SK-N-SH treated with all-trans-retinoic acid at 6 μM for 48 hours (cell line): ENCODE results near the gene PDIA5.

Experiments
- ATAC-seq: fragments of 200-7000 bp; cut with Tn5 transposase; 3 replicates; pipeline ENCODE4 v1.9.1; 2020; ENCODE audit warnings: mild to moderate bottlenecking, moderate library complexity
- ARNTL ChIP-seq: fragments of 450-650 bp; formaldehyde crosslinking; IDR thresholded peaks from 2 replicates; pipeline ENCODE4 v1.5.0; 2020; ENCODE audit warnings: low read depth, mild to moderate bottlenecking, moderate library complexity, borderline replicate concordance
- BACH2 ChIP-seq: fragments of 250-450 bp; sonication (Bioruptor Pico); IDR thresholded peaks from 2 replicates; pipeline ENCODE4 v1.9.0; 2021; ENCODE audit warnings: mild to moderate bottlenecking, borderline replicate concordance
- CSDC2 ChIP-seq: fragments of 250-450 bp; sonication (Bioruptor Pico); IDR thresholded peaks from 2 replicates; pipeline ENCODE4 v1.5.0; 2020; ENCODE audit warnings: mild to moderate bottlenecking, moderate library complexity
- ESRRG ChIP-seq: fragments of 250-450 bp; sonication (Bioruptor Pico); IDR thresholded peaks from 2 replicates; pipeline ENCODE4 v1.6.1; 2021; ENCODE audit warnings: mild to moderate bottlenecking
- GLIS3 ChIP-seq: fragments of 250-450 bp; sonication (Bioruptor Pico); IDR thresholded peaks from 2 replicates; pipeline ENCODE4 v1.5.0; 2020; ENCODE audit warnings: mild to moderate bottlenecking, moderate library complexity
- OSR1 ChIP-seq: fragments of 250-450 bp; sonication (Bioruptor Pico); IDR thresholded peaks from 2 replicates; pipeline ENCODE4 v1.8.0; 2022; ENCODE audit warnings: moderate library complexity, mild to moderate bottlenecking, inconsistent platforms
- PPARA ChIP-seq: fragments of 250-450 bp; sonication (Bioruptor Pico); IDR thresholded peaks from 2 replicates; pipeline ENCODE4 v1.5.0; 2020; ENCODE audit warnings: mild to moderate bottlenecking, borderline replicate concordance
- RARB ChIP-seq: fragments of 250-450 bp; sonication (Bioruptor Pico); IDR thresholded peaks from 2 replicates; pipeline ENCODE4 v1.8.0; 2021; ENCODE audit warnings: mild to moderate bottlenecking, moderate library complexity
- SNAI2 ChIP-seq: fragments of 250-450 bp; sonication (Bioruptor Pico); IDR thresholded peaks from 2 replicates; pipeline ENCODE4 v1.5.0; 2020; ENCODE audit warnings: mild to moderate bottlenecking, moderate library complexity
- TCF4 ChIP-seq: fragments of 250-450 bp; sonication (Bioruptor Pico); IDR thresholded peaks from 2 replicates; pipeline ENCODE4 v1.8.0; 2021; ENCODE audit warnings: mild to moderate bottlenecking, moderate library complexity, borderline replicate concordance
- ZC3H10 ChIP-seq: fragments of 250-450 bp; sonication (Bioruptor Pico); IDR thresholded peaks from 2 replicates; pipeline ENCODE4 v1.5.1; 2021; ENCODE audit warnings: mild to moderate bottlenecking, moderate library complexity
- ZFP3 ChIP-seq: fragments of 250-450 bp; sonication (Bioruptor Pico); IDR thresholded peaks from 2 replicates; pipeline ENCODE4 v1.5.0; 2020; ENCODE audit warnings: mild to moderate bottlenecking, moderate library complexity
- ZFP30 ChIP-seq: fragments of 450-650 bp; formaldehyde crosslinking; IDR thresholded peaks from 2 replicates; pipeline ENCODE4 v1.5.0; 2022; ENCODE audit warnings: mild to moderate bottlenecking, moderate library complexity
- ZNF565 ChIP-seq: fragments of 450-650 bp; formaldehyde crosslinking; conservative IDR thresholded peaks from 2 replicates; pipeline ENCODE4 v1.5.0; 2020; ENCODE audit warnings: low read depth, mild to moderate bottlenecking, moderate library complexity
- ZNF70 ChIP-seq: fragments of 450-650 bp; formaldehyde crosslinking; IDR thresholded peaks from 2 replicates; pipeline ENCODE4 v1.5.0; 2020; ENCODE audit warnings: mild to moderate bottlenecking, moderate library complexity
- ZNF8 ChIP-seq: fragments of 450-650 bp; formaldehyde crosslinking; IDR thresholded peaks from 2 replicates; pipeline ENCODE4 v1.5.0; 2020; ENCODE audit warnings: mild to moderate bottlenecking, moderate library complexity
- TF ChIP-seq, protein P1 (sequence below): fragments of 250-450 bp; sonication (Bioruptor Pico); IDR thresholded peaks from 2 replicates; pipeline ENCODE4 v1.5.0; 2020; ENCODE audit warnings: mild to moderate bottlenecking, moderate library complexity
- TF ChIP-seq, protein P2 (sequence below): fragments of 250-450 bp; sonication (Bioruptor Pico); IDR thresholded peaks from 2 replicates; pipeline ENCODE4 v1.5.1; 2020; ENCODE audit warnings: low read depth, mild to moderate bottlenecking, moderate library complexity
- TF ChIP-seq, protein P3 (sequence below): fragments of 250-450 bp; sonication (Bioruptor Pico); IDR thresholded peaks from 2 replicates; pipeline ENCODE4 v1.8.0; 2021; ENCODE audit warnings: low read depth, mild to moderate bottlenecking, moderate library complexity, borderline replicate concordance
- TF ChIP-seq, protein P4 (sequence below): fragments of 250-450 bp; sonication (Bioruptor Pico); IDR thresholded peaks from 2 replicates; pipeline ENCODE4 v1.8.0; 2020; ENCODE audit warnings: mild to moderate bottlenecking, moderate library complexity, borderline replicate concordance
- TF ChIP-seq, protein P5 (sequence below): fragments of 250-450 bp; sonication (Bioruptor Pico); IDR thresholded peaks from 2 replicates; pipeline ENCODE4 v1.5.1; 2021; ENCODE audit warnings: mild to moderate bottlenecking, moderate library complexity

PDIA5 gene

DNA sequence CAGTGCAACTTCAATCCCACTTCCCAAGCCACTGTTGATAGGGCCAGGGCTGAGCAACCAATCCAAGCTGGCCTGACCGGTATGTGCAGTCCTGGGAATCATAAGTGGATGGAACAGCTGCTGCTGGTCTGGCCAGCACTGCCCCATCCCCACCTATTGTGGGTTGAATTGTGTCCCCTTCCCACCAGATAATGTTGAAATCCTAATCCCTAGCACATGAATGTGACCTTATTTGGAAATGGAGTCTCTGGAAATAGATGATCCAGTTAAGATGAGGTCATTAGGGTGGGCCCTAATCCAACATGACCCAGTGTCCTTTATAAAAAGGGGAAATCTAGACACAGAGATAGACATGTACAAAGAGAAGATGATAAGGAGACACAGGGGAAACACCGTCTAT is 13.7 kb upstream of the PDIA5 start:
- ATAC-seq: no peak
- TF ChIP-seq OSR1 (CRISPR knock-in tag) (no peak), ARNTL (CRISPR knock-in tag) (no peak), ZFP30 (CRISPR knock-in tag) (no peak), BACH2 (CRISPR knock-in tag) (no peak), RARB (no peak), CSDC2 (no peak), SNAI2 (CRISPR knock-in tag) (no peak)
- TF ChIP-seq, protein P1, sequence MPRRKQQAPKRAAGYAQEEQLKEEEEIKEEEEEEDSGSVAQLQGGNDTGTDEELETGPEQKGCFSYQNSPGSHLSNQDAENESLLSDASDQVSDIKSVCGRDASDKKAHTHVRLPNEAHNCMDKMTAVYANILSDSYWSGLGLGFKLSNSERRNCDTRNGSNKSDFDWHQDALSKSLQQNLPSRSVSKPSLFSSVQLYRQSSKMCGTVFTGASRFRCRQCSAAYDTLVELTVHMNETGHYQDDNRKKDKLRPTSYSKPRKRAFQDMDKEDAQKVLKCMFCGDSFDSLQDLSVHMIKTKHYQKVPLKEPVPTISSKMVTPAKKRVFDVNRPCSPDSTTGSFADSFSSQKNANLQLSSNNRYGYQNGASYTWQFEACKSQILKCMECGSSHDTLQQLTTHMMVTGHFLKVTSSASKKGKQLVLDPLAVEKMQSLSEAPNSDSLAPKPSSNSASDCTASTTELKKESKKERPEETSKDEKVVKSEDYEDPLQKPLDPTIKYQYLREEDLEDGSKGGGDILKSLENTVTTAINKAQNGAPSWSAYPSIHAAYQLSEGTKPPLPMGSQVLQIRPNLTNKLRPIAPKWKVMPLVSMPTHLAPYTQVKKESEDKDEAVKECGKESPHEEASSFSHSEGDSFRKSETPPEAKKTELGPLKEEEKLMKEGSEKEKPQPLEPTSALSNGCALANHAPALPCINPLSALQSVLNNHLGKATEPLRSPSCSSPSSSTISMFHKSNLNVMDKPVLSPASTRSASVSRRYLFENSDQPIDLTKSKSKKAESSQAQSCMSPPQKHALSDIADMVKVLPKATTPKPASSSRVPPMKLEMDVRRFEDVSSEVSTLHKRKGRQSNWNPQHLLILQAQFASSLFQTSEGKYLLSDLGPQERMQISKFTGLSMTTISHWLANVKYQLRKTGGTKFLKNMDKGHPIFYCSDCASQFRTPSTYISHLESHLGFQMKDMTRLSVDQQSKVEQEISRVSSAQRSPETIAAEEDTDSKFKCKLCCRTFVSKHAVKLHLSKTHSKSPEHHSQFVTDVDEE: no peak
- TF ChIP-seq, protein P2, sequence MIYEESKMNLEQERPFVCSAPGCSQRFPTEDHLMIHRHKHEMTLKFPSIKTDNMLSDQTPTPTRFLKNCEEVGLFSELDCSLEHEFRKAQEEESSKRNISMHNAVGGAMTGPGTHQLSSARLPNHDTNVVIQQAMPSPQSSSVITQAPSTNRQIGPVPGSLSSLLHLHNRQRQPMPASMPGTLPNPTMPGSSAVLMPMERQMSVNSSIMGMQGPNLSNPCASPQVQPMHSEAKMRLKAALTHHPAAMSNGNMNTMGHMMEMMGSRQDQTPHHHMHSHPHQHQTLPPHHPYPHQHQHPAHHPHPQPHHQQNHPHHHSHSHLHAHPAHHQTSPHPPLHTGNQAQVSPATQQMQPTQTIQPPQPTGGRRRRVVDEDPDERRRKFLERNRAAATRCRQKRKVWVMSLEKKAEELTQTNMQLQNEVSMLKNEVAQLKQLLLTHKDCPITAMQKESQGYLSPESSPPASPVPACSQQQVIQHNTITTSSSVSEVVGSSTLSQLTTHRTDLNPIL (CRISPR knock-in tag): no peak
- TF ChIP-seq, protein P3, sequence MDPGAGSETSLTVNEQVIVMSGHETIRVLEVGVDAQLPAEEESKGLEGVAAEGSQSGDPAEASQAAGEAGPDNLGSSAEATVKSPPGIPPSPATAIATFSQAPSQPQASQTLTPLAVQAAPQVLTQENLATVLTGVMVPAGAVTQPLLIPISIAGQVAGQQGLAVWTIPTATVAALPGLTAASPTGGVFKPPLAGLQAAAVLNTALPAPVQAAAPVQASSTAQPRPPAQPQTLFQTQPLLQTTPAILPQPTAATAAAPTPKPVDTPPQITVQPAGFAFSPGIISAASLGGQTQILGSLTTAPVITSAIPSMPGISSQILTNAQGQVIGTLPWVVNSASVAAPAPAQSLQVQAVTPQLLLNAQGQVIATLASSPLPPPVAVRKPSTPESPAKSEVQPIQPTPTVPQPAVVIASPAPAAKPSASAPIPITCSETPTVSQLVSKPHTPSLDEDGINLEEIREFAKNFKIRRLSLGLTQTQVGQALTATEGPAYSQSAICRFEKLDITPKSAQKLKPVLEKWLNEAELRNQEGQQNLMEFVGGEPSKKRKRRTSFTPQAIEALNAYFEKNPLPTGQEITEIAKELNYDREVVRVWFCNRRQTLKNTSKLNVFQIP (CRISPR knock-in tag): no peak

DNA sequence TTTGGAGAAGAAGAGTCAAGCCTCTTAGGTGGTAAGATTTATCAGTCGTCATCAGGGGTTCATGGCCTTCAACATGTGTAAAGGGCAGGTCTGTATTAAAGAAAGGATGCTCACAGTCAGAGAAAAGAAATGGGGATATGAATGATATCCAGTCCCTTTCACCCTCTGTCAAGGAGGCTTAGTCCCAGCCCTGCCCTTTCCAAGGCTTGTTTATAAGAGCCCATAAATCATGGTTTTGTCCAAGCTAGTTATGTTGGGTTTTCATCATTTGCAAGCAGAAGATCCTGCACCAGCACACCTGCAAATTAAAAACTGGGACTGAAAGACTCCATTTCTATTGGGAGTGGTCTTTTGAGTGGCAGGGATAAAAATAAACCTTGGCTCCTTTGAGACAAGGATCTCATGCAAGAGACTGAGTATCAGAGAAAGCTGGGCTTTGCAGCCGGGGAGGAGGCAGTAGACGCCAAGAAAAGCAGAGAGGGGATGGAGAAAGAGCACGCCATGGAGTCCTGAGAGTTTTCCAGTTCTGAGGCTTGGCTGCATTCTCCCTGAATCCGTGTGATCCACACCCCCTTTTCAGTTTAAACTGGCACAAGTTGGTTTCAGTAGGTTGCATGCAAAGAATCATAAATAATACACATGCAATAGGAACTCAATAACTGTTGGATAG is 12.6 kb upstream of the PDIA5 start:
- TF ChIP-seq BACH2 (CRISPR knock-in tag) (no peak), ZFP30 (CRISPR knock-in tag) (no peak), OSR1 (CRISPR knock-in tag) (no peak), TCF4 (CRISPR knock-in tag) (no peak), RARB (no peak), ZFP3 (no peak), CSDC2 (no peak), ZC3H10 (CRISPR knock-in tag) (no peak), ZNF70 (no peak), GLIS3 (CRISPR knock-in tag) (no peak), PPARA (no peak), ZNF8 (no peak), ESRRG (CRISPR knock-in tag) (no peak), ARNTL (CRISPR knock-in tag) (no peak), ZNF565 (no peak)
- TF ChIP-seq, protein P3 (CRISPR knock-in tag): no peak
- TF ChIP-seq, protein P4, sequence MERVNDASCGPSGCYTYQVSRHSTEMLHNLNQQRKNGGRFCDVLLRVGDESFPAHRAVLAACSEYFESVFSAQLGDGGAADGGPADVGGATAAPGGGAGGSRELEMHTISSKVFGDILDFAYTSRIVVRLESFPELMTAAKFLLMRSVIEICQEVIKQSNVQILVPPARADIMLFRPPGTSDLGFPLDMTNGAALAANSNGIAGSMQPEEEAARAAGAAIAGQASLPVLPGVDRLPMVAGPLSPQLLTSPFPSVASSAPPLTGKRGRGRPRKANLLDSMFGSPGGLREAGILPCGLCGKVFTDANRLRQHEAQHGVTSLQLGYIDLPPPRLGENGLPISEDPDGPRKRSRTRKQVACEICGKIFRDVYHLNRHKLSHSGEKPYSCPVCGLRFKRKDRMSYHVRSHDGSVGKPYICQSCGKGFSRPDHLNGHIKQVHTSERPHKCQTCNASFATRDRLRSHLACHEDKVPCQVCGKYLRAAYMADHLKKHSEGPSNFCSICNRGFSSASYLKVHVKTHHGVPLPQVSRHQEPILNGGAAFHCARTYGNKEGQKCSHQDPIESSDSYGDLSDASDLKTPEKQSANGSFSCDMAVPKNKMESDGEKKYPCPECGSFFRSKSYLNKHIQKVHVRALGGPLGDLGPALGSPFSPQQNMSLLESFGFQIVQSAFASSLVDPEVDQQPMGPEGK: no peak
- TF ChIP-seq, protein P5, sequence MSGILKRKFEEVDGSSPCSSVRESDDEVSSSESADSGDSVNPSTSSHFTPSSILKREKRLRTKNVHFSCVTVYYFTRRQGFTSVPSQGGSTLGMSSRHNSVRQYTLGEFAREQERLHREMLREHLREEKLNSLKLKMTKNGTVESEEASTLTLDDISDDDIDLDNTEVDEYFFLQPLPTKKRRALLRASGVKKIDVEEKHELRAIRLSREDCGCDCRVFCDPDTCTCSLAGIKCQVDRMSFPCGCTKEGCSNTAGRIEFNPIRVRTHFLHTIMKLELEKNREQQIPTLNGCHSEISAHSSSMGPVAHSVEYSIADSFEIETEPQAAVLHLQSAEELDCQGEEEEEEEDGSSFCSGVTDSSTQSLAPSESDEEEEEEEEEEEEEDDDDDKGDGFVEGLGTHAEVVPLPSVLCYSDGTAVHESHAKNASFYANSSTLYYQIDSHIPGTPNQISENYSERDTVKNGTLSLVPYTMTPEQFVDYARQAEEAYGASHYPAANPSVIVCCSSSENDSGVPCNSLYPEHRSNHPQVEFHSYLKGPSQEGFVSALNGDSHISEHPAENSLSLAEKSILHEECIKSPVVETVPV (CRISPR knock-in tag): no peak
- TF ChIP-seq, protein P1: no peak
- TF ChIP-seq, protein P2 (CRISPR knock-in tag): no peak

More for the DNA sequence above, 12.6 kb upstream of the PDIA5 start:
- no peak for ATAC-seq
